Lower lobe of right lung (tissue), 2 donors: ENCODE results near the gene RFTN1. TPM values are rescaled to one million over a fixed set of nuclear protein-coding genes. Genes with fewer than 3 reads are reported as not detected.
"Not testable (repeated sequence)": the region's sequence is repeated elsewhere in the genome, so short reads cannot be mapped to it uniquely, and the experiment has no call there.

Experiments
- ATAC-seq, 2 donors: fragments of 200-7000 bp; cut with Tn5 transposase; one replicate each; pipeline ENCODE4 v1.9.1; 2020 to 2022; ENCODE audit warnings: mild to moderate bottlenecking in 2 of 2, moderate library complexity in 2 of 2
- DNase-seq: peaks from one replicate; pipeline ENCODE4 v3.0.0-alpha.2; 2020
- H3K27ac ChIP-seq: fragments of 200-600 bp; one replicate; pipeline ENCODE4 v1.8.0; 2022
- H3K27me3 ChIP-seq: fragments of 200-600 bp; one replicate; pipeline ENCODE4 v1.8.0; 2022; ENCODE audit warnings: low read depth
- H3K36me3 ChIP-seq: fragments of 200-600 bp; one replicate; pipeline ENCODE4 v1.8.0; 2022; ENCODE audit warnings: mild to moderate bottlenecking
- H3K4me1 ChIP-seq: fragments of 200-600 bp; one replicate; pipeline ENCODE4 v1.8.0; 2022
- H3K4me3 ChIP-seq: fragments of 200-600 bp; one replicate; pipeline ENCODE4 v1.8.0; 2022; ENCODE audit warnings: mild to moderate bottlenecking
- H3K9me3 ChIP-seq: fragments of 200-600 bp; one replicate; pipeline ENCODE4 v1.8.0; 2022
- CTCF ChIP-seq: fragments of 200-600 bp; IDR thresholded peaks from one replicate; pipeline ENCODE4 v1.8.0; 2022; ENCODE audit warnings: antibody characterized with exemption, mild to moderate bottlenecking
- intact Hi-C: fragments of 100-400 bp; cut with DNase I; formaldehyde crosslinking; loops from one replicate; pipeline ENCODE4 v1.11.0; 2022
- total RNA-seq: library from RNA; stranded (reverse); fragmentation: NEBNext Ultra II Directional; extraction: Animal tissue kit (Norgen Biotek cat#: 25700); gene quantifications from one replicate; pipeline ENCODE4 v1.2.1, GENCODE V29; 2021
- donor health status: DM: no; HTN: yes; CAD: no; lungs with severe emphysema.

Gene RFTN1
- total RNA-seq, 1 donor from 2014 or later, result 58.2 TPM

- ATAC-seq (no peak), DNase-seq (no peak)
- Histone ChIP-seq H3K4me1 (peaks cover 30% of the 10 kb centered on the region), H3K27ac (no peak overlapping the region), H3K4me3 (no peak overlapping the region), H3K36me3 (peaks cover 81% of the 10 kb centered on the region), H3K9me3 (no peaks in the 10 kb centered on the region), H3K27me3 (no peaks in the 10 kb centered on the region)
- intact Hi-C loops, result no loop called here
- TF ChIP-seq CTCF, result no peak
Observed at GRCh38 chr3:16316396-16316795, 197.1 kb downstream of the RFTN1 start.

GRCh38 chr3:16315623-16316022 lies 197.9 kb downstream of the RFTN1 start:
- Histone ChIP-seq H3K27ac (no peak overlapping the region), H3K9me3 (no peaks in the 10 kb centered on the region), H3K27me3 (no peaks in the 10 kb centered on the region), H3K36me3 (peaks cover 75% of the 10 kb centered on the region), H3K4me1 (peaks cover 31% of the 10 kb centered on the region), H3K4me3 (no peak overlapping the region)
- intact Hi-C loops, result no loop called here
- DNase-seq, result no peak
- no peak for TF ChIP-seq CTCF
- ATAC-seq, result no peak

- intact Hi-C loops, result no loop called here
- Histone ChIP-seq H3K4me1 (peaks cover 27% of the 10 kb centered on the region), H3K27ac (no peak overlapping the region), H3K4me3 (no peak overlapping the region), H3K27me3 (no peaks in the 10 kb centered on the region), H3K36me3 (peaks cover 59% of the 10 kb centered on the region), H3K9me3 (no peaks in the 10 kb centered on the region)
- TF ChIP-seq CTCF, result no peak
- DNase-seq, result no peak
- no peak for ATAC-seq
Observed at GRCh38 chr3:16313886-16314645, 199.4 kb downstream of the RFTN1 start.

GRCh38 chr3:16311960-16312451 lies 201.5 kb downstream of the RFTN1 start:
- H3K27me3 ChIP-seq, result no peaks in the 10 kb centered on the region
- H3K4me1 ChIP-seq, result peaks cover 11% of the 10 kb centered on the region
- intact Hi-C loops, result no loop called here
- DNase-seq, result no peak
- H3K9me3 ChIP-seq, result no peaks in the 10 kb centered on the region
- H3K36me3 ChIP-seq, result peaks cover 42% of the 10 kb centered on the region
- TF ChIP-seq CTCF, result no peak
- peak overlapping the region; percentile 28 for H3K27ac ChIP-seq
- peak; percentile 42 to 51 for ATAC-seq
- H3K4me3 ChIP-seq, result no peak overlapping the region

- H3K4me3 ChIP-seq, H3K27ac ChIP-seq, ATAC-seq, intact Hi-C loops, DNase-seq, H3K27me3 ChIP-seq, H3K9me3 ChIP-seq: not testable (repeated sequence)
- Histone ChIP-seq H3K4me1 (peaks cover 11% of the 10 kb centered on the region), H3K36me3 (peaks cover 27% of the 10 kb centered on the region)
Observed at GRCh38 chr3:16310486-16310885, 203.0 kb downstream of the RFTN1 start.

- Histone ChIP-seq H3K9me3 (no peaks in the 10 kb centered on the region), H3K4me1 (peaks cover 16% of the 10 kb centered on the region), H3K4me3 (no peak overlapping the region), H3K36me3 (peaks cover 23% of the 10 kb centered on the region), H3K27me3 (no peaks in the 10 kb centered on the region), H3K27ac (no peak overlapping the region)
- intact Hi-C loops, result no loop called here
- peak; percentile 57 to 66 for ATAC-seq
- TF ChIP-seq CTCF, result no peak
- no peak for DNase-seq
Observed at GRCh38 chr3:16309558-16309957, 203.9 kb downstream of the RFTN1 start.
